ENCODE results near the gene DDX43.

GRCh38 chr6:73353636-73354593, 40.7 kb upstream of the DDX43 start, which contains the start of gene DPPA5:
- no peak for TF ChIP-seq TAF1 (IDR thresholded peaks at IDR 0.05; ENCODE audit: low read depth, low read length)
- no peak for TF ChIP-seq POLR2A (IDR thresholded peaks at IDR 0.05; ENCODE audit: low read depth, low read length)
